Heart left ventricle (tissue), 13 donors: ENCODE measurements around the gene CYP3A4.
"Not testable (repeated sequence)": the region's sequence is repeated elsewhere in the genome, so short reads cannot be mapped to it uniquely, and the experiment has no call there.

Experiments used
- POLR2A ChIP-seq, 2 donors: fragments of 450-650 bp; IDR thresholded peaks; one replicate each; pipeline ENCODE4 v1.6.1; 2017; ENCODE audit warnings: antibody characterized with exemption in 2 of 2, mild to moderate bottlenecking in 2 of 2, moderate library complexity in 2 of 2
- TF ChIP-seq, protein P1 (sequence below), 12 donors: fragments of 200-600 bp; sonication (generic) in 4 of 12; IDR thresholded peaks; one replicate each; pipeline versions ENCODE4 v1.5.0 to v1.8.0; 2018 to 2022; ENCODE audit warnings: antibody characterized with exemption in 12 of 12, mild to moderate bottlenecking in 5 of 12
- donor health status: ischemic (EF 13 %, LVEDD 7.1; RV severe dilation, severe dysfunction).
- donor health status: DM: no; HTN: yes; CAD: no.
- donor health status: DM: no; HTN: no; CAD: no.
- donor health status: ischemic (EF 25% LVEDD 6.9; RV normal size, moderate dysfunction).
- donor health status: ischemic (EF 25% LVEDD 5.7; RV mildly dilated, moderate dysfunction).
- donor health status: ischemic (EF 35%, LVEDD 5.7; RV mildly dilated, moderate dysfunction).
- donor health status: nonischemic (EF 11% LVEDD 7.7; RV severe dilation, severe dysfunction).
- donor health status: DM: yes; HTN: yes; CAD: no.
- donor health status: PGD.
- donor health status: ischemic (EF 29% LVEDD 5.4; RV normal size, mild dysfunction).
- donor health status: nonischemic (EF 23%, LVEDD 6.1; RV moderate dilation, normal function).

DNA sequence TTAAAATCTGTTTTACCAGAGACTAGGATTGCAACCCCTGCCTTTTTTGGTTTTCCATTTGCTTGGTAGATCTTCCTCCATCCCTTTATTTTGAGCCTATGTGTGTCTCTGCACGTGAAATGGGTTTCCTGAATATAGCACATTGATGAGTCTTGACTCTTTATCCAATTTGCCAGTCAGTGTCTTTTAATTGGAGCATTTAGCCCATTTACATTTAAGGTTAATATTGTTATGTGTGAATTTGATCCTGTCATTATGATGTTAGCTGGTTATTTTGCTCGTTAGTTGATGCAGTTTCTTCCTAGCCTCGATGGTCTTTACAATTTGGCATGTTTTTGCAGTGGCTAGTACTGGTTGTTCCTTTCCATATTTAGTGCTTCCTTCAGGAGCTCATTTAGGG is 17.4 kb upstream of the CYP3A4 start:
- TF ChIP-seq, protein P1, sequence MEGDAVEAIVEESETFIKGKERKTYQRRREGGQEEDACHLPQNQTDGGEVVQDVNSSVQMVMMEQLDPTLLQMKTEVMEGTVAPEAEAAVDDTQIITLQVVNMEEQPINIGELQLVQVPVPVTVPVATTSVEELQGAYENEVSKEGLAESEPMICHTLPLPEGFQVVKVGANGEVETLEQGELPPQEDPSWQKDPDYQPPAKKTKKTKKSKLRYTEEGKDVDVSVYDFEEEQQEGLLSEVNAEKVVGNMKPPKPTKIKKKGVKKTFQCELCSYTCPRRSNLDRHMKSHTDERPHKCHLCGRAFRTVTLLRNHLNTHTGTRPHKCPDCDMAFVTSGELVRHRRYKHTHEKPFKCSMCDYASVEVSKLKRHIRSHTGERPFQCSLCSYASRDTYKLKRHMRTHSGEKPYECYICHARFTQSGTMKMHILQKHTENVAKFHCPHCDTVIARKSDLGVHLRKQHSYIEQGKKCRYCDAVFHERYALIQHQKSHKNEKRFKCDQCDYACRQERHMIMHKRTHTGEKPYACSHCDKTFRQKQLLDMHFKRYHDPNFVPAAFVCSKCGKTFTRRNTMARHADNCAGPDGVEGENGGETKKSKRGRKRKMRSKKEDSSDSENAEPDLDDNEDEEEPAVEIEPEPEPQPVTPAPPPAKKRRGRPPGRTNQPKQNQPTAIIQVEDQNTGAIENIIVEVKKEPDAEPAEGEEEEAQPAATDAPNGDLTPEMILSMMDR (IDR thresholded peaks at IDR 0.05), result not testable (repeated sequence)
- TF ChIP-seq POLR2A (IDR thresholded peaks at IDR 0.05), result not testable (repeated sequence)
